ENCODE measurements around the gene ZRSR2.

DNA sequence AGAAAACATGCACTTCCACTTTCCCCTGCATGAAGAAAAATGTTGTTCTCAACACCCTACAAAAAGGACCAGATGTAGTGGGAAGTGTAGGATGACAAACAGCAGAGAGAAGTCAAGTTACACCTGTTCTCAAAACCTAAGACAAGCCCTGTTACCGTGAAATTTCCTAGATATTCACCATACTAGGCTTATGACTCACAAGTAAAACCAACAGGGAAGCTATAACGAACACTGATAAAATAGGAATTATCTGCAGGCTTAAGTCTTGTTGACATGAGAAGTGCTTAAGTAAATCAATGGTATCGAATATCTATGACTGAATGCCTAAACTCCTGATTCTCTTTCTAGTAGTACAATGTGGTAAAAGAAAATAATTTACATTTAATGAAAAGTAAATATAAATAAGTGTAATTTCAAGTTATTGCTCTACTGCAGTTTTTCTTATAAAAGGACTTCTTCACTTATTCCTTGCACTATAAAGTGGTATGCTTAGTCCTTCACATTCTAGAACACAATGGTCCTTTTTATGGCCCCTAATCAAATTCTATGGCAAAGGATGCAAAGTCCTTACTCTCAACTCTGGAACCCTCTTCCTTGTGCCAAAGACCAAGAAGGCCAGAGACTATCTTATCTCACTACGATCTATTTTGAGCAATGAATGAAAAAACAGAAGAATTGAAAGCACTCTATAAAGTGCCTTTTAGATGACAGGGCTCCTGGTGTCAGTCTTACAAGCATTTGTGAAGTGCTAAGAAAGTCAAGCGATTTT lies 44.7 kb downstream of the ZRSR2 start:
- no peak for TF ChIP-seq CTCF (IDR thresholded peaks at IDR 0.05; ENCODE audit: low read depth, low read length)
- no peak for TF ChIP-seq EZH2phosphoT487 (IDR thresholded peaks at IDR 0.05; ENCODE audit: low read depth)

Data from OCI-LY3 (cell line).